HG03108 (cell line): ENCODE results near the gene NEDD8.

Experiments used
- ATAC-seq: cut with Tn5 transposase; IDR thresholded peaks from one replicate; pipeline ENCODE4 v1.9.1; 2021; ENCODE audit warnings: moderate library complexity; ENCODE audit not compliant: unreplicated experiment

Gene NEDD8

DNA sequence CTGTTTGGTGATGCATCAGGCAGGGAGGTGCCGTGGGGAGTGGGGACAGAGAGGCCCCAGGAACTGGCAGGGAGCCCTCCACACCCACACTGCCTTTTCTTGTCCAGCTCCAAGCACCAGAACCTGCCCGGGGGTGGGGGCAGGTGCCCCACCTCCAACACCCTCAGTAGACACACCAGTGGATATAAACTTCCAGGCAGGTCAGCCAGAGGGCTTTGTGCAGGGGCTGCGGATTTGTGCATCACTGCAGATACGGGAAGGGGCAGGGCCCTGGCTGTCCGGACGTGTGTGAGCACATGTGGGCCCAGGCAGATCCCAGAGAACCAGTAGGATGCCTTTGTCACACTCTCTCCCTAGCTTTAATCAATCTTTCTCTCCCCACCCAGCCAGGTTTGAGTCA lies 32.1 kb upstream of the NEDD8 start:
- ATAC-seq: no peak

DNA sequence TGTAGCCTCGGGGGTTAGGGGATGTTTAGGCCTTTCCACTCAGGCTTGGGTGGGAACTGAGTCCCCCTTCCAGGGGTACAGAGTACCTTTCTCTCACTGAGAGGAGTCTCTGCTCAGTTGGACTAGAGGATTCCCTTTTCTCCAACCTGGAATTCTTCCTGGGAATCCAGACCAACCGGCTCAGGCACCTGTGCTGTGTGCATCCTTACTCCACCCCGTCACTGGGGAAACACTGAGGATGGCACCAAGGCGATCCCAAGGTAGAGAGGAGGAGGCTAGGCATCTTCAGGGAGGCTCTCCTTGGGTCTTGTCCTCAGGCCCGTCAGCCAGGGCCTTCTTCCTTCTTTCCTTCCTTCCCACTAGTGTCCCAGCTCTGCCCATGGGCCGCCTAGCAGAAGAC lies 31.7 kb upstream of the NEDD8 start:
- no peak for ATAC-seq

DNA sequence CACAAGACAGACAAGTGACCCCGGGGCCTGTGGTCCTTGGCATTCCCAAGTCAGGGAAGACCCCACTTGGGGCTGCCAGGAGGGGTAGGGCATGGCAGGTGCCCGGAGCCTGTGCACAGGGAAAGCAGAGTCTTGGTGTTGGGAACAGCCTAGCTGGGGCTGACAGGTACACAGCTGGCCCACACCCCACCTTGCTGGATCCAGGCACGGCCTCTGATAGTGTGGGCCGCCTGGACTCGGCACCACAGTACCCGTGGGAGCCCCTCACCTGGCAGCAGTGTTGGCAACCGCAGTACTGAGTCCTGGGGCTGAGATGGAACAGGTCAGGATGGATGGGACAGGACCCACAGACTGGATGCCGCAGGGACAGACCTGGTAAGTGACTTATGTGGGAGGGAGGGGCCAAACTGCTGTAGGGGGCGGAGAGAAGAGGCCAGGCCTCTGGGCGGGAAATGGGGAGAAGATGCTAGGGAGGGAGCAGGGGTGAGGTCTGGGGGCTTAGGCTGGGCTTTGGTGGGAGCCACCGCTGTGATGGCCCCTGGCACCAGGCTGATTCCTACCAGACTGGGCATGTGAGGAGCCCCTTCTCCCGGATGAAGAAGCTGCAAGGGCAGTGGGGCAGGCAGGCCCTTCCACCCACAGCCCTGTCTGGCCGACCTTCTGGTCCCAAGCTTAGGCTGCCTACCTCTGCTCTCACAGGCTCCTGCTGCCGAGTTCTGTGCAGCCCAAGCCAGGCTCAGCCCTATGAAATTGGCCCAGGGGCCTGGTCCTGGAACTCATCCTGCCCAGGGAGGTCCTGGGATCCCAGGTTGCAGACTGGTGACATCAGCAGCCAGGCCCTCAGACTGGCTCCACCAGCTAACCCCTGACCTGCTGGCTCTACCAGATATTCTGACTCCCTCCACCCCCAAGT lies 30.9 kb upstream of the NEDD8 start, which contains the start of gene TGM1:
Gene TGM1, minus strand, starts transcription at position 357 of the 913 bp plus-strand sequence. CDS start 825 bp downstream, outside the sequence.
- ATAC-seq: no peak

DNA sequence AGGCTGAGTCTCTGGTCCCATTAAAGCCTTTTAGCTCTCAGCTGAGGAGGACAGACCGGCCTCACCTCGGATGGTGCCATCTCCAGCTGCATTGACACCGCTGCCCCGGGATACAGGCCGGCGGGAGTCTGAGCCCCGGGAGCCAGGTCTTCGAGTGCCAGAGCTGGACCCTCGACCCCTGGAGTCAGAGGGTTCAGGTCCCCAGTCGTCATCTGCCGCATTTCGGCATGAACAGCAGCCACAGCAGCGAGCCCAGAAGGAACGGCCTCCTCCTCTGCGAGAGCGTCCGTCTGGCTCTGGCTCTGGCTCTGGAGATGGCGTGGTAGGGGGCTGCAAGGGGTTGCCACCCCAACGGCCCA lies 29.8 kb upstream of the NEDD8 start:
- no peak for ATAC-seq

DNA sequence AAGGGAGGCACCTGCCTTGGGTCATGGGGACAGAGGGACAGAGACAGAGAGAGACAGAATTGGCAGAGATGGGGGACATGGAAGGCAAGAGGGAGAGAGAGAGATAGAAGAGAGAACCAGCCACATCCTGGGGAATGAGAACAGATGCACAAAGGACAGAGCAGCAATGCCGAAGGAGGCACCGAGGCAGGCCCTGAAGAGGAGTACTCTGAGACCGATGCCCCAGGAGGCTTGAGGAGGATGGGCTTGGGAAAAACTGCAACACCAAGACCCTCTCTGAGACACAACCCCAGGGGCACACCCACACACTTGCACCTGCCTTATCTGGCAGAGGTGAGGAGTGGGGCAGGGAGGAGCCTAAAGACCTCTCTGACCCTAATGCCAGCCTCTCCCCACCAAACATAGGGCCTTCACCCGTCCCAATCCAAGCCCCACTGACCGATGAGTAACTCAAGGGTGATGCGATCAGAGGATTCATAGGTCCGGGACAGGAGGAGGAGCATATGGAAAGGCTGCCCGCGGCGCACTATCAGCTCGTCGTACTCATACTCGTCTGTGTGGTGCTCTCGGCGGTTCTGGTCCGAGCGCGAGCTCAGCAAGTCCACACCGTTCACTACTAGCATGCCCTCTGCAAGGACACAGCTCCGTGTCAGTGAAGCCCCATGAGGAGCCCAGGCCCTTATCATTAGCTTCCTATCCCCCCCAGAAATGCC lies 29.2 kb upstream of the NEDD8 start:
- ATAC-seq: no peak

DNA sequence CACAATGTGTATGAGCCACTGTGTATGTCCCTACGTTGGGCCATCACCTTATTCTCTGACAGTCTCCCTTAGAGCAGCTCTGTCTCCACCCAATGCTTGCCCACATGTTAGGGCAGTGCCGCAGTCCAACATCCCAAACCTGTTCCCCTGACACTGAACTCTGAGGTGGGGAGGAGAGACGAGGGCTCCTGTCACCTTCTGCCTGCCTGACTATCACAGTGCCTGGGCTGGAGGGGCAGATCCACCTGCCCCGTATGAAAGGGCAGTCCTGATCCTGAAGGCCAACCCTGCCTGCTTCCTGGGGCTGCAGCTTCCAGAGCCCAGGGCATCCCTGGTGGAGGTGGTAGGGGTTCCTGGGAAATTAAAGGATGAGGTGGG lies 28.6 kb upstream of the NEDD8 start:
- ATAC-seq: no peak

DNA sequence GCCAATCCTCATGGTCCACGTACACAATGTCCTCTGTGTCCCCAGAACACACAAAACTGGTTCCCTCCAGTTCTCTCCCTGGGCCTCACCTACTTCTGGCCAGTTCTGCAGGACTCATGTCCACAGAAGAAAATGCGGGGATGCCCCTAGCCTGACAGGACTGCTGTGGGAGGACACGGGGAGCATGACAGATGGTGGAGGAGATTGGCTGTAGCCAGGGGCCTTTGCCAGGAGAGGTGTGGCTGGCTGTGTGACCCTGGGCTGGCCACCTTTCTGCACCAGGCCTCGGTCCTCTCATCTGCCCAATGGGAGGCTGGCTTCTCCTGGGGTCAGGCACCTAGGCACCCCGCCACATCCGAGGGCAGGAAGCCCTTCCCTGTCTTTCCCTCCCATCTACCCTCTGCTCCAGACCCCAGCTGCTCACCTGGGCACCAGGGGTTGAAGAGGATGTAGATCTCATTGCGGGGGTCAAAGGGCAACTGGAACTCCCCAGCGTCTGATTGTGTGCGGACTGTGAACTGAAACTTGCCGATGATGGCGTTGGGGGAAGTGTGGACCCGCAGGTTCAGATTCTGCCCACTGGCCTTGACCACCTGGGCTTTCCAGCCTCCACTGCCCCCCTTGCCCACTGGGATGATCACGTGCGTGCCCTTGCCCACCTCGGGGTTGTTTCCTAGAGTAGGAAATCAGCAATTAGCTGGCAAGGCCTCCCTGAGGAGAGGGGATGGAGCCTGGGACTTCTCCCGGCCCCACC lies 28.0 kb upstream of the NEDD8 start:
- ATAC-seq: no peak

DNA sequence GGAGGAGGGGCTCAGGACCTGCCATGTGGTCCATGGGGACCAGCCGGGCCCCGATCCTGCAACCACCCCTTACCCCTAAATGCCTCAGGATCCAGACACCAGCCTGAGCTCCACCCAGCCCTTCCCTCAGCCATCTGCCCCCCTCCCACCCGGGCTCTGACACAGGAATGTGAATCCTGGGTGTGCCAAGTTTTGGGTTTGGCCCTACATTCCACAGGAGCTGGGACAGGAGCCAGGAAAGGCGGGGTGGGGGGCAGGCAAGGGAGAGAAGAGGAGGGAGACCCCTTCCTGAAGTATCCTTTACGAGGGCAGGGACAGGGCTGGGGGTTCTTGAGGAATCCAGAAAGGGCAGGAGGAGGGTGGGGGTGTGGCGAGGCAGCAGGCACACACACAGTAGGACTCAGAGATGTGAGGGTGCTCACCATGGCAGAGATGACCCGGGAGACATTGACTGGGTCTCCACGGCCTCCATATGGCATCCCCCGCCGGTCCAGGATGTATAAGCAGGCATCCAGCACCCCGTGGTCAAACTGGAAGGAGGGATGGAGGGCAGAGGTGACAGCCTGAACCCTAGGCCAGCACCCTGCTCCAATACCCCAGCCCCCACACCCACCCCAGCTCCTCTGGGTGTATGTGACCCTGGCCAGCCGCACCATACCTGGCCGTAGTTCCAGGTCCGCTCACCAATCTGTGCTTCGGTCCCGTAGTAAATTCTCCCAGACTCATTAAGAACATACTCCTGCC lies 27.3 kb upstream of the NEDD8 start:
- no peak for ATAC-seq

DNA sequence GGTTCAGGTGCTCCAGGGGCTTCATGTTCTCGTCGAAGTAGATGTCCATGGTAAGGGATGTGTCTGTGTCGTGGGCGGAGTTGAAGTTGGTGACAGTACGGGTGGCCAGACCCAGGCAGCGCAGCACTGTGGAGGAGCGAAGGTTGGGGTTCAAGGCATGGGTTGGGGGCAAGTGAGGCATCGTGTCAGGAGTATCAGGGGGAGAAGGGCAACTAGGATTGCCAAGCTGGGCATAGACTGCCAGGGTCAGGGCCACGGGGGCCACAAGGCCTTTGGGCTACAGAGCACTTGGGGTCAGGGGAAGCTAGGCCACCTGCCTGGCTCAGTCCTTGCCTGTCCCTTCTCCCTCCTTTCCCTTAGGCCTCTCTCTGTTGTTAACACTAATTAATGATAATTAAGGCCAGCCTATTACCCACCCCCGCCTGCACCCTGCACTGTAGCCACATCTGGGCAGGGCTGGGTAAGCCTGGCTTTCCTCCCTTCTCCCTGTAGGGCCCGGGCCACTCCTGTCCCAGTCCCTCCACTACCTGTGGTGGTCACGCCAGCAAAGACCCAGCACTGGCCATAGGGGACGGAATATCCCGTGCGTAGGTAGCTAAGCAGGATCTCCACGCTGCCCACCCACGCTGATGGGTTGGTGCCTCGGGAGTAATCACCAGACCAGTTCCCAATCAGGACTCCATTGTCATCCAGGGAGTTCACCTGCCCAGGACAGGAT lies 26.5 kb upstream of the NEDD8 start:
- ATAC-seq: no peak

DNA sequence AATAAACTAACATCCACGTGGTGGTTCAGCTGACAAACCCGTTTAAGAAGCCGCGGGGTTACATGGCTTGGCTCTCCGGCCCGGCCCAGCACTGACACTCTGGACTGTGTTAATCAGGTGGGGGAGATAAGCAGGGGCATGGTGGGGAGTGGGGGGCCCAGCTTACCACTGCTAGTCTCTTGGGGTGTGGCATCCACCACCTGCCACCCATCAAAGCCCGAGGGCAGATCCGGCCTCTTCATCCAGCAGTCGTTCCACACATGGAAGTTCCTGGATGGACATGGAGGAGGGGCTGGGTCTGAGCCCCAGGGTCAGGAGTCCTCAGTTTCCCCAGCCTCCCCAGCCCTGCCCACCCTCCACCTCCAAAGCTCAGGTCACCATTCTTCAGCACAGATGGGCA lies 26.0 kb upstream of the NEDD8 start:
- no peak for ATAC-seq

DNA sequence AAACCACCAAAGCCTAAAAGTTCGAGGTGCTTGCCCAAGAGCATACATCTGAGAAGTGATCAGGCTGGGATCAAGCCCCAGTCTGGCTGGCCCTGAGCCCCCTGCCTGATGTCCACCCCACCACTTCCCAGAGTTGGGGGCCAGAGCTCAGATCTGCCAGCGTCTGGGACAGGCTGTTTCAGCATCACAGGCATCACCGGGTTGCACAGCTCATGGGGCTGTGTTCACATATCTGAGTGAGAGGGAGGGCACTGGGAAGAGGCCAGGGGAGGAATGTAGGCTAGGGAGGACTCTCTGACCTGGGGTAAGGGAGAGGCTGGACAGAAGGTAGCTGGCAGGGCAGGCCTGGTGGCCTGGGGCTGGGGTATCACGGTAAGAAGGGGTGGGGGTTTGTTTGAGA lies 24.8 kb upstream of the NEDD8 start:
- ATAC-seq: no peak

DNA sequence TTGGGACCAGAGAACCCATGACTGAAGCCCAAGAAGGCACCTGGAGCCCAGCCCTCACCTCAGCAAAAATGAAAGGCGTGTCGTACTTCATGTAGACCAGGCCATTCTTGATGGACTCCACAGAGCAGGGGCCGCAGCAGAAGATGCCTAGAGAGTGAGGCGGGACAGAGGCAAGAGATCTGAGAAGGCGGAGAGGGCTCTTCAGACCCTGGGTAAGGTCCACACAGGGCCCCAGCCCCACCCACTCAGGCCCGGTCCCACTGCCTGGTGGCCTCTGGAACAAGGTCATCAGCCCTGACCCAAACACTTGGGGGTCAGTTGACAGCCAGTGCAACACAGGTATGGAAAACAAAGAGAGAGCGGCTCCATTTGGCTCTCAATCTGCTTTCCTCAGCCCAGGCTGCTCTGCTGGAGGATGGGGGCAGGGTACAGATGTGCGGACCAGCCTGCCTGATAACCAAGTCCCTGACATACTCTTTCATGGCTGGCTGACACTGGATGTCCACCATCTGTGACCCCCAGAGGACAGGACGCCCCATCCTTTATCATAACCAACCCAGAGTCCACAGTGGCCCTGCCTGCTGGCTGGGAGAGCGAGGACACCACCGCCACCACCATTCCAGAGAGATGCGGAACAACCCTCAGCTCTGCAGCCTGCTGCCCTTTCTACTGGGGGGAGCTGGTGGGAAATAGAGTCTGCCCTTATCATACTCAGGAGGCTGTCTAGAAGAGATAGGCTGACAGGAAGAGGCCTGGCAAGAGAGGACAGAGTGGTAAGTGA lies 24.0 kb upstream of the NEDD8 start:
- no peak for ATAC-seq

DNA sequence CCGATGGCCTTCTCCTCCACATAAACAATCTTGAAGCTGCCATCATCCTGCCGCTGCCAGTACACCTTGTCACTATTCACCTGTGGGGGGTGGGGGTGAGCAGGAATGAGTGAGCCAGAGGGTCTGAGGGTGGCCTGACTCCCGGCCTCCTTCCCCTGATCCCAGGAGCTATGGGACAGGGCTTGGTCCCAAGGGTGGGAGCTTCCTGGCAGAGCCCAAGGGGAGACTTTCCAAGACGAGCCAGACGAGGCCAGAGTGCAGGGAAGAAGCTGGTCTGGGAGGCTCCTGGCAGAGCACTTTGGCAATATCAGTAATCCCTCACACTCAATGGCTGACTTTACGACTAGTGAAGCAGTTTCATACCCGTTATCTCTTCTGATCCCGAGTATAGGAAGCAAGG lies 23.3 kb upstream of the NEDD8 start:
- no peak for ATAC-seq

DNA sequence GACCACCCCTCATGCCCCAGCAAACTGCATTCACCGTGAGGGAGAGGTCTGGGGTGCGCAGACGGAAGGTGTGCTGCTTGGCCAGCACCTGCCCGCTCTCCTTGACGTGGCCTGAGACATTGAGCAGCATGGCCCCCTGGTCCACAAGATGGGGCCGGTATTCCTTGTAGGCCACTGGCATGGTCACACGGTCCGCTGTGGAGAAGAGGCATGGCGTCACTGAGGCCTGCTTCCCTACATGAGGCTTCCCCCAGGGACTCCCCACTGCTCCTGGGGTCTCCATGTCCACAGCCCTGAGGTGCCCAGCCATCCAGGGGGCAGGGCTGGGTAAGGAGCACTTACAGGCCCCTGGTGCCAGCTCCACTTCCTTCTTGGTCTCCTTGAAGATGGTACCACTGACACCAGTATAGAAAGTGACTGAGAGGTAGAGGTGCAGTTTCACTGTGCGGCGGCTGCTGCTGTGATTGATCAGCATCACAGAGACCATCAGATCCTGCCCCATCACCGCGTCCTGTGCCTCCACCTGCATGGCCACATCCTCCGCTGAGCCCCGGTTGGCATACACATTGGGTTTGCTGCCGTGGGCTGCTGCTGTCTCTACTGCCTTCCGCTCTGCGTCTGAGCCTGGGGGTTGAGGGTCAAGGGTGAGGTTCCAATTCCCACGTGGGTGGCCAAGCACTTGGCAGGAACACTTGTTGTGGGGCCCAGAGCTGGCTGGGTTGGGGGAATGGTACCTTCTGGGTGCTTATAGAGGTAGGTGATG lies 22.6 kb upstream of the NEDD8 start:
- ATAC-seq: no peak

DNA sequence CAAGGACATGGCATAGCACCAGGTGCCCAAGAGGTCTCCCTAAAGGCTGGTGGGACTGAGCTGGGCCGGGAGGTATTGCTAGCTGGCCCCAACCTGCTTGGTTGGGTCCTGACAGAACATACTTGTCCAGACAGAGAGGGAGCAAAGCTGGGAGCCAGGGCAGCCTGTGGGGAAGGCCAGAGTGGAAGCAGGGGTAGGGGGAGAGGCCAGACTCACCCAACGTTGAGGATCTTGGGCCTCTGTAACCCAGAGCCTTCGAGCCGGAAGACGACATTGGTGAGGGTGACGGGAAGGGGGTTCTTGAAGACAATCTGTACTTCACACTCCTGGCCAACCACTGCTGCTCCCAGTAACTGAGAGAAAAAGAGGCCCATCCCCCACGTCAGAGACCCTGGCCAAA lies 21.8 kb upstream of the NEDD8 start:
- ATAC-seq: no peak

DNA sequence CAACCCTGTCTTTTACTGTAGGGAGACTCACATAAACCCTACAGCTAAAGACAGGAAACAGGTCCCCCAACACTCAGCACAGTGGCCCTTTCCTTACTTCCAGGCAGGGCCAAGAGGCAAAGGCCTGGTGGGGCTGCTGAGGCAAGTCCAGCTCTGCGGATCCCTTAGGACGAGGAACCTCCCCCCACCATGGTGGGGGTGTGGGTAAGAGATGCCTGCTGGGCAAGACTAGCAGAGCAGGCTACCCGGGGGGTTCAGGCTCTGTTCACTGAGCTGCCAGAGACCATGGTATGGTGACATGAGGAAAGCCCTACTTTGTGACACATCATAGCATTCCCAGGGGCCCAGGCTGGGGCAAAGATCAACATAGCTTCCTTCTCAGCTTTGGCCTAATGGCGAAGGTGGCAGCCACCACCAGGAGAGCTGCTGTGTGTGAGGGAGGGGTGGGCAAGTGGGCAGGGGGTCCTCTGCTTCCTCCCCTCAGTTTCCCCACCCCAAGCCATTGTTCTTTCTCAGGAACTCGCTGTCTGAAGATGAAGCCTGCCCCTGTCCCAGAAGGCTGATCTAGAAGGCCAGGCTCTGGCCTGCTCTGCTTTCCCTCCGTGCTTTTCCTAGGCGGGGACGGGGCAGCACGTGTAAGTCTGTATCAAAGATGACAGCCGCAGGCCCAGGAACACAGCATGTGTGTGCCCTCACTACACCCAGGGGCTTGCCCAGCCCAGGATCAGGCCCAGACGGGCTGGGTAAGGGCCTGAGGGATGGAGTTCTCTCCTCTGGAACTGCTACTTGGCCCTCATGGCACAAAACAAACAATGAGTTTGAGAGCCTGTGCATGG lies 20.3 kb upstream of the NEDD8 start:
- ATAC-seq: no peak

DNA sequence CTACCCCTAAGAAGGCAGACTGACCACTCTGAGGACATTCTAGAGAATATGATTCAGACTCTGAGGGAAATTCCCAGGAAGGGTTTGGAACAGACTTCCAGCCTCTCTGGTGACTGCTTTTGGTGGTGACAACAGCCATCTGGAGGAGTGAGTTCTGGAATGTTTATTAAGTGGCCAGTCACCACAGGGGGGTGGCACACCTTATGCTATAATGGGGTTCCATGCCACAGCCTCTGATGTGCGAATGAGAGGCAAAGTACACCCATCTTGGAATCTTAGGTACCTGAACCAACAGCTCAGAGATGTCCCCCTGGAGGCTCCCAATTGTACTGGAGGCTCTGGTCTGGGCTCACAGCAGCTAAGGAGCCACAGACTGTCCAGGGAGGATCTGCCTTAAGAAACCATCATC lies 19.7 kb upstream of the NEDD8 start:
- ATAC-seq: no peak

DNA sequence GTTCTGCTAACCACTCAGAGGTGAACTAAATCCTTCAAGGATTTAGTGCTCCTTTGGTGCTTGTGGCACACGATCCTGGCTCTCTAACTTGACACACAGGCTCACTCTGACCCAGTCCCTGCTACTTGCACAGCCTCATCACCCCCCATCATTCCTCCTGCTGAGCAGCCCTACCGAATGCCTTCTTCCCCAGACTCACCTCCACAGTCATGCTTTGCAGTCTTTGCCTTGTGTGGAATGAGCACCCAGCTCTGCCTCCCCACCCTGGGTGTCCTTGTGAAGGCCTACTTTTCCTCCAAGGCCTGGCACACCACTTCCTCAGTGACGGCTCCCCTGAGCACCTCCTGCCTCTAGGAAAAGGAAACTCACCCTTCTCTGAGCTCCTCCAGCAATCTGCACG lies 18.2 kb upstream of the NEDD8 start:
- ATAC-seq: no peak
